HG03039 (cell line): Measurements from ENCODE around the gene CALHM1.
"Not testable (repeated sequence)": the region's sequence is repeated elsewhere in the genome, so short reads cannot be mapped to it uniquely, and the experiment has no call there.

Experiments
- ATAC-seq: cut with Tn5 transposase; IDR thresholded peaks from one replicate; pipeline ENCODE4 v1.9.1; 2021; ENCODE audit warnings: mild to moderate bottlenecking, moderate library complexity; ENCODE audit not compliant: unreplicated experiment

CALHM1 gene

DNA sequence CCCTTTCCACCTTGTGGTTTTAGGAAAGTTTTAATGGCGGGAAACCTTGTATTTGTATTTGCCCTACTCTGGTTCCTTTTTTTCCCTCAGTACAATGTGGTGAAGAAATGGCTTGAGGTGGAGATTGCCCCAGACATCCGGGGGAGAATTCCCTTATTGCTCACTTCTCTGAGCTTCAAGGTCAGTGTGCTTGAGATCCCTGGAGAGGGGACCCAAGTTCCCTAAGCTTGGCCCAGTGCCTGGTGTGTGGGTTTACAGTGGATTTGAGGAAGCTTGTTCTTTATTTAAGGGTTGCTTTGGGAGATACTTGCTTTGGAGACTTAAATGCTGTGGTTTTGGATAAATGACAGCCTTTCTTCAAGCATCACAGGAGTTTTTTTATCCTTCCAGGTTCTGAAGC is 24.8 kb downstream of the CALHM1 start:
- ATAC-seq: no peak

DNA sequence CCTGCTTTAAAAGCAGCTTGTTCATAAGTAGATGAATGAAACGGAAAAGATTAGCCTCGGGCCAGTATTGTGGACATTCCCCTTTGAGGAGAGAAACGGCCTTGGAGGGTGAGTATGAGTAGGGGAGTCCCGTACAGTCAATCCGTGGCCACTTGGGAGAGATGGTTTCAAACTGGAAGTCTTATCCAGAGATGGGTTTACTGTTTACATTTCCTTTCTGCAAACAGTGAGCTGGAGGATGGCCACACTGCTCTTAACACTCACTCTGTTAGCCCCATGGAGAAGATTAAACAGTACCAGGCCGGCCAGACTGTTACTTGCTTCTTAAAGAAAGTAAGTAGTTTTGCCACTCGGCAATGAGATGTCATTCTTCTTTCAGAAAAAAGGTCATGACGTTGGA is 26.8 kb downstream of the CALHM1 start:
- no peak for ATAC-seq

DNA sequence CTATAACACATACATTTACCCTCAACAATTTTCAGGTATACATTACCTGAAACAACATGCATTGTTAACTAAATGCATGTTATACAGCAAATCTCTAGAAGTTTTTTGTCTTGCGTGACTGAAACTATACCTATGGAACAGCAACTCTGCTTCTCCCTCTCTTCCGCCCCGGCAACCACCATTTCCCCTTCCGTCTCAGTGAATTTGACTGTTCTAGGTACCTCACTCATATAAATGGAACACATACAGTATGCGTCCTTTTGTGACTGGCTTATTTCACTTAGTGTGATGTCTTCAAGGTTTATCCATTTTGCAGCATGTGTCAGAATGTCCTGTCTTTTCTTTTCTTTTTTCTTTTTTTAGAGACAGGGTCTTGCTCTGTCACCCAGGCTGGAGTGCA is 29.1 kb downstream of the CALHM1 start:
- ATAC-seq: no peak

DNA sequence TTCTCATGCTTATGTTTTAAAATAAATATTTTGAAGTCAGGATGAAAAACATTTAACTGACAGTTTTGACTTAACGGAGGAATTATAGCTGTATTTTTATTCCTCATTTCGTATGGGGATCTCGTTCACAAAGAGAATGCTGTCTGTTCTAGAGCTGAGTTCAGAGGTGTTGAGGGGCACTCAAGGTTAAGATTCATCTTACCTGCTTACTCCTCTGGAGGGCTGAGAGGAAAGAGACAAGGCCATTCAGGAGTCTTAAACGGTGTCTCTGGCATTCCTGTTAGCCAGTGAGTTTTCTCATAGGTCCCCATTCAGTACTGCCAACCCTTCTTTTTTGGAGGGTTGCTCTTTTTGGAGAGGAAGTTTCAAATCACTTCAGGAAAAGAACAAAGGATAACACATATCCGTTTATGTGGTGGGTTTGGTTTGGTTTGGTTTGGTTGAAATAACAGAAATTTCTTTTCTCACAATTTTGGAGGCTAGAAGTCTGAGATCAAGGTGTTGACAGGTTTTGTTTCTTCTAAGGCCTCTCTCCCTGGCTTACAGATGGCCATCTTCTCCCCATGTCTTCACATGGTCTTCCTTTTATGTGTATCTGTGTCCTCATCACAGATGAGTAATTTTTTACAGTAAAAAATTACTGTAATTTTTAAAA is 29.6 kb downstream of the CALHM1 start:
- no peak for ATAC-seq

DNA sequence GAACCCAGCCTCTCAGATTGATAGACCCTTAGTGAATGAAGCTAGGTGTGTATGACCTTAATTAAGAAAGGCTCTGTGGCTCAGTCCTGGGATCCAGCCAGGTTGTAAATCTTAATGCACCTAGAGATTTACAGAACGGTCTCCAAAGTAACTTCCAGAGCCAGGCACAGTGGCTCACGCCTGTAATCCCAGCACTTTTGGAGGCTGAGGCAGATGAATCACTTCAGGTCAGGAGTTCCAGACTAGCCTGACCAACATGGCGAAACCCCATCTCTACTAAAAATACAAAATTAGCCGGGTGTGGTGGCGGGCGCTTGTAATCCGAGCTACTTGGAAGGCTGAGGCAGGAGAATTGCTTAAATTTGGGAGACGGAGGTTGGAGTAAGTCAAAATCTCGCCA is 30.8 kb downstream of the CALHM1 start:
- no peak for ATAC-seq

DNA sequence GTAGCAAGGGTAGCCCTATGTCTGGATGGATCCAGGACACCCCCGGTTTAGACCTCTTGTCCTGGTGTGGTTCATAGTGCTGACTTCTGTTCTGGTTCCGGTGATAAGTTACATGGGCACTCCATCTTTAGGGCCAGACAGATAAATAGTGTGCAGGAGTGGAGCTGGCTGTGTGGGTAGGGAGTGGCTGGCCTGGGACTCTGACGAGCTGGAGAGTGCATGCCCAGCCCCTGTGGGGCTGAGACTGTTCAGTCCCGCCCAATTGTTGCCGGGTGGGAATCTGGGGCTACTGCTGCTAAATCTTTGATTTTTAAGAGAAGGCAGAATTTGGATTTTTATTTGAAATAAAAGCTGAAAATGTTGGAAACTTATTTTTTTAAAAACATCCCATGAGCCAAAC is 35.0 kb downstream of the CALHM1 start:
- no peak for ATAC-seq

DNA sequence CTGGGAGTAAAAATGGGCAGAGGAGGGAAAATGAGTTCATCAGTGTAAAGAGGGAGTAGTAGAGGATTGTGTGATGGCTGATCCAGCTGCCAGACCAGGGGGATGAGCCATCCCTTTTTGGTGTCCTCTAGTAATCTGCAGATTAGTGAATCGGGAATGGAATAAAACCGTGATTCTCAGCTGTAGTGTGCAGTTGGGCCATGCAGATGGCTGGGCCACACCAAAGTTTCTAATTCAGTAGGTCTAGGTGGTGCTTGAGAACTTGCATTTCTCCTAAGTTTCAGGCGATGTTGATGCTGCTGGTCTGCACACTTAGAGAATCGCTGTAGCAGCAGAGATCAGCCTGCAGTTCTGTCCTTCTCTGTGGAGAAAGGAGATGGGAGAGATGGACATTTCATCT is 39.6 kb downstream of the CALHM1 start:
- no peak for ATAC-seq

DNA sequence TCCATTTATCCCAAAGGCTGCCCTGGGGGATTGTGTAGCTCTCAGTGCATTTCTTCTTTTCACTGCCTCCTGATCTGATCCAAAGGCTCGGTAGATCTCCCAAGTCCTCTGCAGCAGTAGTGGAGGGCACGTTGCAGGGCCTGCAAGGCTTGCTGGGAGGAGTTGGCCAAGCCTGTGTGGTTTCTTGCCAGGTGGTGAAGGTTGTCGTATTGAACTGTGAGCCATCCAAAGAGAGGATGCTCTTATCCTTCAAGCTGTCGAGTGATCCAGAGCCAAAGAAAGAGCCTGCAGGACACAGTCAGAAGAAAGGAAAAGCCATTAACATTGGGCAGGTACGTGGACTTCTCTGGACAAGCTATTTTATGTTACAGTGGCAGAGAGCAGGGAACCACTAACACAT is 41.1 kb downstream of the CALHM1 start:
- ATAC-seq: no peak

DNA sequence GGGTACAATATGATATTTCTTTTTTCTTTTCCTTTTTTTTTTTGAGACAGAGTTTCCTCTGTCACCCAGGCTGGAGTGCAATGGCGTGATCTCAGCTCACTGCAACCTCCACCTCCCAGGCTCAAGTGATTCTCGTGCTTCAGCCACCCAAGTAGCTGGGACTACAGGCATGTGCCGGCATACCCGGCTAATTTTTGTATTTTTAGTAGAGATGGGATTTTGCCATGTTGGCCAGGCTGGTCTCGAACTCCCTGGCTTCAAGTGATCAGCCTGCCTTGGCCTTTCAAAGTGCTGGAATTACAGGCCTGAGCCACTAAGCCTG is 41.6 kb downstream of the CALHM1 start:
- not testable (repeated sequence) for ATAC-seq

DNA sequence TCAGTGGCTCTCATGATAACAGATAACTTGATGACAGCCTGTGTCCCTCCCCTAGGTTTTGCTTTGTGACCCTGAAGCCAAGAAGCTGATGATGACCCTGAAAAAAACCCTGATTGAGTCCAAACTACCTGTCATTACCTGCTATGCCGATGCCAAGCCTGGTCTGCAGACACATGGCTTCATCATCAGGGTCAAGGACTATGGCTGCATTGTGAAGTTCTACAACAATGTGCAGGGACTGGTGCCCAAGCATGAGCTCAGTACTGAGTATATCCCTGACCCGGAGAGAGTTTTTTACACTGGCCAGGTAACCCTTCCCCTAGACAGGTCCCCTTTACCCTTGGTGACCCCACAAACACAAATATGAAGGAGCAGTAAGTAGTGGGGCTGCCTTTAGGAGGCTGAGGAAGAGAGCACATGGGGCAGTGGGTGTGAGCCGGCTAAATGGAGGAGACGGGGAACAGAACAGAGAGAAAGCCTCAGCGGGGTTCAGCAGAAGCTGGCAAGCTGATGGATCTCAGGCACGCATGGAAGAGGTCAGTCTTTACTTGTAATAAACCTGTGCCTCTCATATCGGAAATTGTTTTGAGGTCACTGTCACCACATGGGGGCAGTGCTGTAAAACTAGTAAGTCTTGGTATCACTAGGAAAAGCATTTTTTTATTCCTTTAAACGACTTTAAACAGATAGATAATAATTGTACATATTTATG is 42.1 kb downstream of the CALHM1 start:
- no peak for ATAC-seq

DNA sequence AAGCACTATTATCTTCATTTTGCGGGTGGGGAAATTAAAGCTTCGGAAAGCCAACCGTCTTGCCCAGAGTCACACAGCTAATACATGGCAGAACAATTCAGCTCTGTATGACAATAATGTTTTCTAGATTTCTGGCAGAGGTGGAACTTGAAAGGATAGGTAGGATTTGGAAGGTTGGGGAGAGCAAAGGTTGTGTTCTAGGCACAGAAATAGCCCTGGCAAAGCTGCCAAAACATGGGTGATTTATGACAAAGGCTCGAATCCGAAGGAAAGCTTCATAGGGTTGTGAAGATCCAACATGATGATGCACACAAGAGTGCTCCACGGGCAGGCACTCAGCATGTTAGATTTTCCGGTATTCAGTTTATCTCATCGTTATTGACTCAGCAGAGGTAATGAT is 43.1 kb downstream of the CALHM1 start:
- ATAC-seq: no peak

DNA sequence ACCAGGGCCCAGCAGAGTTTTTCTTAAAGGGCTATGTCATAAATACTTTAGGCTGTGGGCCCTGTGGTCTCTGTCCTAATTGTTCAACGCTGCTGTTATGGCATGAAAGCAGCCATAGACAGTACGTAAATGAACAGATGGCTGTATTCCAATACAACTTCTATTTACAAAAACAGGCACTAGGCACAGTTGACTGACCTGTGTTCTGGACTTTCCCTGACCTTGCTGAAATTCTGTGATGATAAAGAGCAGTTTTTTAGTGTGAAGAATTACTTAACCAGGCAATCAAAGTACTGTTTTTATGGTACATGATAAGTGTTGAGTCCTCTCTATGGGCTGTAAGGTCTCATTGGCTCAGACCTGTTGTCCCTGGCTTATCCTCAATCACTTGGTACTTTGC is 45.1 kb downstream of the CALHM1 start:
- no peak for ATAC-seq
